Measurements from ENCODE around the gene IFI44L. TPM values are rescaled to one million over a fixed set of nuclear protein-coding genes. Genes with fewer than 3 reads are reported as not detected.

Gene IFI44L
- total RNA-seq, 1 donor: 29.3 TPM

- Histone ChIP-seq H3K27me3 (ENCODE audit: insufficient read depth, low read length) (no peaks in the 10 kb centered on the region), H3K4me3 (ENCODE audit: low read length) (no peak overlapping the region), H3K4me1 (ENCODE audit: insufficient read depth, low read length) (no peaks in the 10 kb centered on the region), H3K9me3 (ENCODE audit: low read depth, low read length) (no peaks in the 10 kb centered on the region)
Measured at GRCh38 chr1:78663923-78664322, 43.7 kb downstream of the IFI44L start.

GRCh38 chr1:78664763-78665162, 44.5 kb downstream of the IFI44L start:
- Histone ChIP-seq H3K27me3 (ENCODE audit: insufficient read depth, low read length) (no peaks in the 10 kb centered on the region), H3K4me3 (ENCODE audit: low read length) (no peak overlapping the region), H3K4me1 (ENCODE audit: insufficient read depth, low read length) (no peaks in the 10 kb centered on the region), H3K9me3 (ENCODE audit: low read depth, low read length) (no peaks in the 10 kb centered on the region)

- Histone ChIP-seq H3K4me3 (ENCODE audit: low read length) (no peak overlapping the region), H3K9me3 (ENCODE audit: low read depth, low read length) (no peaks in the 10 kb centered on the region), H3K4me1 (ENCODE audit: insufficient read depth, low read length) (no peaks in the 10 kb centered on the region), H3K27me3 (ENCODE audit: insufficient read depth, low read length) (no peaks in the 10 kb centered on the region)
Measured at GRCh38 chr1:78665809-78666208, 45.6 kb downstream of the IFI44L start.

GRCh38 chr1:78667939-78668338, 47.7 kb downstream of the IFI44L start:
- no peaks in the 10 kb centered on the region for H3K4me1 ChIP-seq (ENCODE audit: insufficient read depth, low read length)
- H3K9me3 ChIP-seq (ENCODE audit: low read depth, low read length): no peaks in the 10 kb centered on the region
- H3K27me3 ChIP-seq (ENCODE audit: insufficient read depth, low read length): no peaks in the 10 kb centered on the region
- H3K4me3 ChIP-seq (ENCODE audit: low read length): no peak overlapping the region

GRCh38 chr1:78668427-78668826, 48.2 kb downstream of the IFI44L start:
- Histone ChIP-seq H3K4me1 (ENCODE audit: insufficient read depth, low read length) (no peaks in the 10 kb centered on the region), H3K4me3 (ENCODE audit: low read length) (no peak overlapping the region), H3K9me3 (ENCODE audit: low read depth, low read length) (no peaks in the 10 kb centered on the region)

GRCh38 chr1:78672428-78672827, 52.2 kb downstream of the IFI44L start:
- H3K9me3 ChIP-seq (ENCODE audit: low read depth, low read length): no peaks in the 10 kb centered on the region
- H3K27me3 ChIP-seq (ENCODE audit: insufficient read depth, low read length): no peaks in the 10 kb centered on the region
- H3K4me3 ChIP-seq (ENCODE audit: low read length): no peak overlapping the region
- H3K4me1 ChIP-seq (ENCODE audit: insufficient read depth, low read length): no peaks in the 10 kb centered on the region

More at GRCh38 chr1:78668427-78668826, 48.2 kb downstream of the IFI44L start:
- no peaks in the 10 kb centered on the region for H3K27me3 ChIP-seq (ENCODE audit: insufficient read depth, low read length)

GRCh38 chr1:78673120-78673519, 52.9 kb downstream of the IFI44L start:
- Histone ChIP-seq H3K4me3 (ENCODE audit: low read length) (no peak overlapping the region), H3K4me1 (ENCODE audit: insufficient read depth, low read length) (no peaks in the 10 kb centered on the region), H3K27me3 (ENCODE audit: insufficient read depth, low read length) (no peaks in the 10 kb centered on the region), H3K9me3 (ENCODE audit: low read depth, low read length) (no peaks in the 10 kb centered on the region)

- no peaks in the 10 kb centered on the region for H3K27me3 ChIP-seq (ENCODE audit: insufficient read depth, low read length)
- no peaks in the 10 kb centered on the region for H3K4me1 ChIP-seq (ENCODE audit: insufficient read depth, low read length)
- H3K4me3 ChIP-seq (ENCODE audit: low read length): no peak overlapping the region
- no peaks in the 10 kb centered on the region for H3K9me3 ChIP-seq (ENCODE audit: low read depth, low read length)
Measured at GRCh38 chr1:78676347-78676982, 56.2 kb downstream of the IFI44L start.

GRCh38 chr1:78676993-78677392, 56.7 kb downstream of the IFI44L start:
- H3K9me3 ChIP-seq (ENCODE audit: low read depth, low read length): no peaks in the 10 kb centered on the region
- no peak overlapping the region for H3K4me3 ChIP-seq (ENCODE audit: low read length)
- H3K4me1 ChIP-seq (ENCODE audit: insufficient read depth, low read length): no peaks in the 10 kb centered on the region
- no peaks in the 10 kb centered on the region for H3K27me3 ChIP-seq (ENCODE audit: insufficient read depth, low read length)

GRCh38 chr1:78677788-78678187, 57.5 kb downstream of the IFI44L start:
- Histone ChIP-seq H3K4me3 (ENCODE audit: low read length) (no peak overlapping the region), H3K27me3 (ENCODE audit: insufficient read depth, low read length) (no peaks in the 10 kb centered on the region), H3K9me3 (ENCODE audit: low read depth, low read length) (no peaks in the 10 kb centered on the region), H3K4me1 (ENCODE audit: insufficient read depth, low read length) (no peaks in the 10 kb centered on the region)

- H3K4me1 ChIP-seq (ENCODE audit: insufficient read depth, low read length): no peaks in the 10 kb centered on the region
- H3K9me3 ChIP-seq (ENCODE audit: low read depth, low read length): no peaks in the 10 kb centered on the region
- H3K4me3 ChIP-seq (ENCODE audit: low read length): no peak overlapping the region
- no peaks in the 10 kb centered on the region for H3K27me3 ChIP-seq (ENCODE audit: insufficient read depth, low read length)
Measured at GRCh38 chr1:78678324-78678723, 58.1 kb downstream of the IFI44L start.

- H3K4me3 ChIP-seq (ENCODE audit: low read length): no peak overlapping the region
- peaks cover 4% of the 10 kb centered on the region for H3K27me3 ChIP-seq (ENCODE audit: insufficient read depth, low read length)
- H3K9me3 ChIP-seq (ENCODE audit: low read depth, low read length): no peaks in the 10 kb centered on the region
- no peaks in the 10 kb centered on the region for H3K4me1 ChIP-seq (ENCODE audit: insufficient read depth, low read length)
Measured at GRCh38 chr1:78681265-78681664, 61.0 kb downstream of the IFI44L start.

- Histone ChIP-seq H3K4me1 (ENCODE audit: insufficient read depth, low read length) (no peaks in the 10 kb centered on the region), H3K27me3 (ENCODE audit: insufficient read depth, low read length) (peaks cover 4% of the 10 kb centered on the region), H3K9me3 (ENCODE audit: low read depth, low read length) (no peaks in the 10 kb centered on the region), H3K4me3 (ENCODE audit: low read length) (no peak overlapping the region)
Measured at GRCh38 chr1:78682496-78682895, 62.2 kb downstream of the IFI44L start.

- Histone ChIP-seq H3K27me3 (ENCODE audit: insufficient read depth, low read length) (peaks cover 4% of the 10 kb centered on the region), H3K9me3 (ENCODE audit: low read depth, low read length) (no peaks in the 10 kb centered on the region), H3K4me3 (ENCODE audit: low read length) (no peak overlapping the region), H3K4me1 (ENCODE audit: insufficient read depth, low read length) (no peaks in the 10 kb centered on the region)
Measured at GRCh38 chr1:78683079-78683478, 62.8 kb downstream of the IFI44L start.

GRCh38 chr1:78687315-78687714, 67.1 kb downstream of the IFI44L start:
- H3K4me3 ChIP-seq (ENCODE audit: low read length): no peak overlapping the region
- H3K9me3 ChIP-seq (ENCODE audit: low read depth, low read length): no peaks in the 10 kb centered on the region
- peaks cover 4% of the 10 kb centered on the region for H3K27me3 ChIP-seq (ENCODE audit: insufficient read depth, low read length)
- H3K4me1 ChIP-seq (ENCODE audit: insufficient read depth, low read length): no peaks in the 10 kb centered on the region

- Histone ChIP-seq H3K27me3 (ENCODE audit: insufficient read depth, low read length) (peaks cover 4% of the 10 kb centered on the region), H3K9me3 (ENCODE audit: low read depth, low read length) (no peaks in the 10 kb centered on the region), H3K4me1 (ENCODE audit: insufficient read depth, low read length) (no peaks in the 10 kb centered on the region), H3K4me3 (ENCODE audit: low read length) (no peak overlapping the region)
Measured at GRCh38 chr1:78687914-78688313, 67.7 kb downstream of the IFI44L start.

Measured in mononuclear cell (primary cell).